HTERT RPE-1 (cell line): ENCODE results near the gene PRSS22.

Source experiments
- in situ Hi-C: fragments of 300-500 bp; cut with MboI; formaldehyde crosslinking; loops from 4 replicates; pipeline ENCODE4 v1.14.3; 2020; ENCODE audit warnings: low sequenced_read_pairs

PRSS22 gene

DNA sequence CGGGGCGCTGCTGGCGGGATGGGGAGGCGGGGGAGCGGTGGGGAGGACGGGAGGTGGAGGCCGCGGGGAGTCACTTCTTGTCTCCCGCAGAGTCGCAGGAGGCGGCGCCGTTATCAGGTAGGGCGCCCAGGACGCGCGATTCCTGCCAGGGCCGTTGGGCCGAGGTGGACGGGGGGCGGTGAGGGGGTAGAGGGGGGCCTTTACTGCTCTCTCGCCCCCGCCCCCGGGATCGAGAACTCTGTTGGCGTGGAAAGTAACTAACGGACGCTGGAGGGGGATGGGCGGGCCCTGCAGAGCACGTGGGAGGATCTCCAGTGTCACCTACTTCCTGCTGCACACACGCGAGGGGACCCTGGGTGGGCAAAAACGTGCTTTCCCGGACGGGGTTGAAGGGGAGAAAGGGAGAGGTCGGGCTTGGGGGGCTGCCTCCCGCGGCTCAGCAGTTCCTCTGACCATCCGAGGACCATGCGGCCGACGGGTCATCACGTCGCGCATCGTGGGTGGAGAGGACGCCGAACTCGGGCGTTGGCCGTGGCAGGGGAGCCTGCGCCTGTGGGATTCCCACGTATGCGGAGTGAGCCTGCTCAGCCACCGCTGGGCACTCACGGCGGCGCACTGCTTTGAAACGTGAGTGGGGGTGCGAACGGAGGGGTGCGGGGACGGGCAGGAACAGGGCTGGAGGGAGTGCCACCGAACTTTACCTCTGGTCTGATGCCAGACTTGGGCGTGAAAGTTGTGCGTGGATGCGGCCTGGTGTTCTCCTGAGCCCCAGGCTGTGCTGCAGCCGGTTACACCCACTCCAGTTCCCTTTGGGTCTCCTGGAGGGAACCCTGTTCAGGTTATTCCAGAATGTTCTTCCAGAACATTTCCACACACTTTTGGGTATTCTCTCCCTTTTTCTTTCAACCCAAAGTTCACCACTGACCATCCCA is 40.4 kb downstream of the PRSS22 start:
- in situ Hi-C loops, result no loop called here

DNA sequence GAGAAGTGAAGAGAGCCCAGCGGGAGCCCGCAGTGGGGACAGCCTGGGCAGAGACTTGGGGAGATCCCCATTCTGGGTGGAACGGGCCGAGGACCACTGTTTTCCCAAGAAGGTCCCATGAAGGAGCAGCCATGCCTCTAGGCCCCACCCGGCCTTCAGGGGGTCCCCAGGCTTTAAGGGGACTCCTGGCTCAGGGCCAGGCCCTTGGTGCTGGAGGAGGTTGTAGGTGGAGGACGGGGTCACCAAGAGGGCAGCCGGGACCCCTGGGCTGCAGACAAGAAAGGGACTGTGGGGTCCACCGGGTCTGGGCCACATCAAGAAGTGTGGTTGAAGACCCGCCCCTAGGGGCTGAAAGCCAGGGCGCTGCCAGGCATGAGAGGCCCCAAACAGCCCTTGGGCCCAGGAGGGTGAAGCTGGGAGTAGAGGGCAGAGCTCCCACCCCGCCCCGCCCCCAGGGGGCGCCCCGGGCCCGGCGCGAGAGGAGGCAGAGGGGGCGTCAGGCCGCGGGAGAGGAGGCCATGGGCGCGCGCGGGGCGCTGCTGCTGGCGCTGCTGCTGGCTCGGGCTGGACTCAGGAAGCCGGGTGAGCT is 41.1 kb downstream of the PRSS22 start, which contains the start of gene PRSS21:
TSS of gene PRSS21 (plus strand) at position 487 of the 589 bp plus-strand sequence. CDS start at position 519, 32 bp downstream.
- in situ Hi-C loops, result no loop called here

DNA sequence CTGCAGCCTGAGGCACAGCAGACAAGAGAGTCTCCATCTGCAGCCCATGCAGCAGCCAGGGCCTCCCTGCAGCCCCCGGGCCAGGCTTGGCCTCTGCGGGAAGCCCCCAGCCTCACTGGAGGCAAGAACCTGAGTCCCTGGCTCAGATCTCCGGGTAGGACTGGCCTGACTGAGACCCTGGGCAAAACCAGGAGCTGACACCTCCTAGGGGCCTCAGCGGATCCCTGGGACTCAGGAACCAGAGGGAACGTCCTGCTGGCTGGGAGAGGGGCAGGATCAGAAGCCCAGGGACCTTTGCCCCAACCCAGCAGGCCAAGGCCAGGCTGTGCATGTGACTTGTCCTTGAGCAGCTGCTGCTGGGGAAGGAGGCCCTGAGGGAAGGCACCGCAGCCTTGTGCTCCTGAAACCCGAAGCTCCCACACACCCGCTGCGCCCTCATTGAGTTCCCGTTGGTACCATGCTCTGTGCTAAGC is 42.6 kb downstream of the PRSS22 start:
- in situ Hi-C loops, result no loop called here

DNA sequence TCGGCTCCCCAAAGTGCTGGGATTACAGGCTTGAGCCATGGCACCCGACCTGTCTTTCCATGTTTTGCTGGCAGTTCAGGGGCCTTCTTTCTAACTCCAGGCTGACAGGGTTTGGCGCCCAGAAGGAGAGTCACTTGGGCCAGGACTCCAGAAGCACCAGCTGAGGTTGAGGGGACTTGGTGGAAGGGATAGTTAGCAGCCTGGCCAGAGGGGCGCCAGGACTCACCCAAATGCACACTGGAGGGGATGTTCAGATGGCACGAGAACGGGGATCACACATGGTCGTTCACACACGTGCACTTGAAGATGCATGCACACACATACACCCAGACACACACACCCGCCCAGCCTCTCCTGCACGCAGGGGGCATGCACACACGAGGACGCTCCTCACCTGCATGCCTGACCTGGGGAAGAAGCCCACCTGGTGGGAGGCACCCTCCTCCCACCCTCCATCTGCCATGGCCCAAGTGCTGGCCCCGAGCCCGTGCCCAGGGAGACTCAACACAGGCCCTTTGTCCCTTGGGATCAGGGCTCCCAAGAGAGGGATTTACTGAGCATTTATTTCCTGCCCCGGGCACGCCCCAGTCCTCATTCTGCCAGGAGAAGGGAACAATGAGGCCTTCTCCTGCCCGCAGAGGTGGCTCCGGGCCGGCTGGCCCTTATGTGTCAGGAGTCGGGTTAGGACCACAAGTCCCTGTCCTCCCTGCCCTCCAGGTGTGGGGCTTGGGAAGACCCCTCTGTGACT is 43.2 kb downstream of the PRSS22 start:
- in situ Hi-C loops, result no loop called here

DNA sequence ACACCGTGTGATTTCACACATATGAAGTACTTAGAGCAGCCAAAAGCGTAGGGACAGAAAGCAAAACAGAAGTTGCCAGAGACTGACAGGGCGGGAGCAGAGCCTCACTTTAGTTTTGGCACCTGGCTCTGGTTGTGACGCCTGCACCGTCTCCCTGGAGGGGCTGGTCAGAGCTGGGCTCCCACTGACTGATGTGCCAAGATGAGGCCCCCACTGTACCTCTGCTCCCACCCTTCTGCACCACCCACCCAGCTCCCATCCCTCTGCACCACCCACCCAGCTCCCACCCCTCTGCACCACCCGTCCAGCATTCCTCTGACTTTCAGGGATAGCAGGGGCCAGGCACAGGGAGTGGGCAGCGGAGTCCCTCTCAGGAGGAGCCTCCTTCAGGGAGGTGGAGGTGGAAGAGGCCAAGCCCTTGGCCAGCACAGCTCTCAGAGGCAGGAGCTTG is 44.2 kb downstream of the PRSS22 start:
- in situ Hi-C loops, result no loop called here

DNA sequence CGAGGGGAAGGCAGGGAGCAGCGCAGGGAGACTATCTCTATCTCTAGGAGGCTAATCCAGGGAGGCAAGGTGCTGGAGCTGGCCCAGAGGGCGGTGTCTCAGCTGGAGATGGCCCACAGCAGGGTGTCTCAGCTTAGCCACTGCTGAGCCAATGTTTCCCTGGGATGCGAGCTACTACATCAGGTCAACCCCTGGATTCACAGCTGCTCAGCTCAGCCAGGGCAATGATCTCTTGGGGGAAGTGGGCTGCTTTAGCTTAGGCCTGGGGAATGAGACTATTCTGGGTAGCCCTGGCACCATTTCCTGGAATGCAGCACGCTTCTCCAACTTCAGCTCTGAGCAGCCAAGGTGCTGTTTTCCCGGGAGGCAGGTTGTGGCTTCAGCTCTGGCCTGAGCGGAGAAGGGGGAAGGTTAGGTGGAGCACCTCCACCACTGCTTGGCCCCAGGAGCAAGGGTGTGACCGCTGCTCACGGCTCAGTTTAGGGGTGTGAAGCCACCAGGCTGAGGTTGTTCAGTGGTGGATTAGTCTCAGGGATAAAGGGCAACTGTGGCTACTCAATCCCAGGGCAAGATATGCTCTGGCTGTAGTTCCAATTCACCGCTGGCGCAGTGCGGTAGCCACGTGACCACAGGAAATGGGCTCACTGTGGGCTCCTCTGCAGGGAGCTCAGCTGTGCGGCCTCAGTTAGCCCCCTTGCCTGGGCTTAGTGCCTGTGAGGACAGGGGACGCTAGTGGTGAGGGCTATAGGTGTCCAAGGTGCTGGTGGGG is 46.1 kb downstream of the PRSS22 start:
- in situ Hi-C loops, result no loop called here

DNA sequence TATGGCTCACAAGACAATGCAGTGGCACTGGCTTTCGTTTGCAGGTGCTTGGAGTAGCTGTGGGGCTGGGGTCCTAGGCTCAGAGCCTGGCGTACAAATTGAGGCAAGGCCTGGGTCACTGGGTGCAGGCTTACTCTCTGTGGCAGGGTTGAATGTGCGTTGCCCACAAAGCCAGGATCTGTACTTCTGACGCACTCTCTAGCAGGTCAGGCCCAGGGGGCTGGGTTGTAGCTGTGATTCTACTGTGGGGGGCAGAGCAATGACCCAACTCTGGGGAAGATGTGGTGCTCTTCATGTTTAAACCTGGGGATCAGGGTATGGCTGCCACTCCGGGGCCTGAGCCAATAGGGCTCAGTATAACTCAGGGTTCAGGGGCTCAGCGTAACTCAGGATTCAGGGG is 47.3 kb downstream of the PRSS22 start:
- in situ Hi-C loops, result no loop called here

DNA sequence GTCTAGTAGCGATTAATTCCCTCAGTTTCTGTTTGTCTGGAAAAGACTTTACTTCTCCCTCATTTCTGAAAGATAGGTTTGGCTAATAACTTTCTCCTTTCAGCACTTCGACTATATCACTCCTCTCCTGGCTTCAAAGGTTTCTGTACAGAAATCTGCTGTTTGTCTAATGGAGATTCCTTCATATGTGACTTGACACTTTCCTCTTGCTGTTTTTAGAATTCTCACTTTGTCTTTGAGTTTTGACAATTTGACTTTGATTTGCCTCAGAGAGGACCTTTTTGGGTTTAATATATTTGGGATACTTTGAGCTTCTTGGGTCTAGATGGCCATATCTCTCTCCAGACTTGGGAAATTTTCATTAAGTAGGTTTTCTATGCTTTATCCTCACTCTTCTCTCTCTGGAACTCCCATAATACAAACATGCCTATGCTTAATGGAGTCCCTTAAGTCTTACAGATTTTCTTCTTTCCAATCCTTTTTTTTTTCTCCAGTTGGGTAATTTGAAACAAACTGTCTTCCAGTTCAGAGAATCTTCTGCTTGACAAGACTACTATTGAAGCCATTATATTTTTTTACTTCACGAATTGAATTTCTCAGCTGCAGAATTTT is 48.7 kb downstream of the PRSS22 start:
- in situ Hi-C loops, result no loop called here

DNA sequence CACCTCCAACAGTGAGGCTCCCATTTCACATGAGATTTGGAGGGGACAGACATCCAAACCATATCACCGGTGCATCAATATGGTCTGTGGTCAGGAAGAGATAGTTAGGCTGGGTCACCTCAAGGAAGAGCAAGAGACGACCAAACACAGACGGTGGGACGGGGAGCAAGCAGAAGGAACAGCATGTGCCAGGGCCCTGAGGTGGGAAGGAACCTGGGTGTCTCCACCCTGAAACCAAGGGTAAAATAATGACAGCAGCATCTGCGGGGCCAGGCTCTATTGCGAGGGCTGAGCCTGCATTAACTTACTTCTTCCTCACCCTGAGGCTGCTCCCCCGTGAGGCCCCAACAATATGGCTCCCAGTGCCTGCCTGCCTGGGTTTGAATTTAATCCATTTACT is 49.8 kb downstream of the PRSS22 start:
- in situ Hi-C loops, result no loop called here

DNA sequence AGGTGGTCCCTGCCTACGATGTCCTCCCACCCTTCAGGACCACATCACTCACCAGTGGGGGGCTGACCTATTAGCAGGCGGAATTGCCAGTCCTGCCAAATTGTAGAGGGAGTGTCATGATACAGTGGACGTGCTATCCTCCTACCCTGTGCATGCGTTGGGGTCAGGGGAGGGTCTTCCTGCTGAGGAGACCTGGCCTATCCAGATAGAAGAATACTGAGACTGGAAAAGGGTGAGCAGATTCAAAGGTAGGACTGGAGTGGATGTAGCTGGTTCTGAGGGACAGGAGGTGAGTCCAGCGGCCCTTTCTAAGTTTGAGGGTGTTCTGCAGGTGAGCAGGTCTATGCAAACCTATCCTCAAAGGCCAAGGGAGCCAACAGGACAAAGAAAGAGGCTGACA is 51.7 kb downstream of the PRSS22 start:
- in situ Hi-C loops, result no loop called here

DNA sequence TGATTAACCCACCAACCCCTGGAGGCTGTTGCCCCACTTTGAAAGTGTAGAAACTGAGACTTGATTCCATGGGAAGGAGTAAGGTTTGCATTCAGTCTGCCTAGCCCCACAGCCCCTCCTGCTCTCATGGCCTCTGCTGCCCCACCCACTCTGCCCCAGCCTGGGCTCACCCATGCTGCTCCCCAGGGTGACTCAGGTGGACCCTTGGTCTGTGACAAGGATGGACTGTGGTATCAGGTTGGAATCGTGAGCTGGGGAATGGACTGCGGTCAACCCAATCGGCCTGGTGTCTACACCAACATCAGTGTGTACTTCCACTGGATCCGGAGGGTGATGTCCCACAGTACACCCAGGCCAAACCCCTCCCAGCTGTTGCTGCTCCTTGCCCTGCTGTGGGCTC is 53.2 kb downstream of the PRSS22 start:
- in situ Hi-C loops, result no loop called here

DNA sequence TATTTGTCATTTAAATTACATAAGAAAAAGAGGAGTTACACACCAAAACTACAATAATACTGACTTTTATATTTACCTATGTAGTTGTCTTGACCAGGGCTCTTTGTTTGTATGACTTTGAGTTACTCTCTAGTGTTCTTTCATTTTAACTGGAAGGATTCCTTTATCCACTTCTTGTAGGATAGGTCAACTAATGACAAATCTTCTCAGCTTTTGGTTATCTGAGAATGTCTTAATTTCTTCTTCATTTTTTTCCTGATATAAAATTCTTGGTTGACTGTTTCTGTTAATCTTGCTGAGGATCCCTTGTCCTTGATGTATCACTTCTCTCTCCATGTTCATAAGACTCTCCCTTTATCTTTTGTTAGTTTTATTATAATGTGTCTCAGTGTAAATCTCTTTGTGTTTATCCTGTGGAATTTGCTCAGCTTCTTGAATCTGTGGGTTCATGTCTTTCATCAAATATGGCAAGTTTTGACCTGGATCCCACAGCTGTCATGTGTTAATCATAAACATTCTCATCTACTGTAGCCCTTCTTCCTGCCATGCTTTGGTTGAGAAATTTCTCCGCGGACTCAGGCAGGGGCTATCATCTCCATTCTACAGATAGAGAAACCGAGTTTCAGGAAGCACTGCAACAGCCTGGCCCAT is 54.3 kb downstream of the PRSS22 start:
- in situ Hi-C loops, result no loop called here
